ENCODE data around the gene N4BP2L2.
"Not testable (repeated sequence)": the region's sequence is repeated elsewhere in the genome, so short reads cannot be mapped to it uniquely, and the experiment has no call there.

GRCh38 chr13:32560842-32561241 is 22.2 kb upstream of the N4BP2L2 start:
- TF ChIP-seq CTCF (IDR thresholded peaks at IDR 0.05; ENCODE audit: low read depth, low read length, missing input control); YY1 (IDR thresholded peaks at IDR 0.05); ATF3 (IDR thresholded peaks at IDR 0.05); HNF4A (conservative IDR thresholded peaks at IDR 0.05); NR2F2 (IDR thresholded peaks at IDR 0.05): not testable (repeated sequence)

All from liver (tissue), 3 donors.